Measurements from ENCODE around the gene LRRFIP1.

DNA sequence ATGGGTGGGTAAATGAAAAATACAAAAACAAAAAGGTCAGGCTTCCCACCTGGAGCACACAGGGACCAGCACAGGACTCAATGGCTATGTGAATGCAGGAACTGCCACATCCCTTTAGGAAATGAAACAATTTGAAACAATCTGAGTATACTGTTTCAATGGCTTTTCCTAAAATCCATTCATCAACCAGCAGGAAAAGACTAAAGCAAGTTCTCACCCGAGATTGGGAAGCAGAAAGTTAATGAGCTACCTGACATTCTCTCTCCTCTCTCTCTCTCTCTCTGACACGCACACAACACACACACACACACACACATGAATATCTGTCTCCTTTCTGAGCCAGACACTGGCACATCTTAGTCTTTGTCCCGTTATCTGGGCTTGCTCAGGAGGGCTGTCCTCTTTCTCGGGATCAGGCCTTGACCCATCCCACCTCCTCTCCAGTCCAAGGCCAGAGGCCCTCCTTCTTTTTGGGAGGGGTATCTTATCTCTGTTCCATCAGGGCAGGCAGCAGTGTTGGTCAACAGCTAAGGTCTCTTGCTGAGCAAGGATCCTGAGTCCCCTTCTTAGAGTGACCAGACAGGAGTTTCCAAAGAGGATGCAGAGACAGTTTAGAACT, 11.6 kb upstream of the LRRFIP1 start:
- no peak for TF ChIP-seq POLR2A (IDR thresholded peaks at IDR 0.05; ENCODE audit: low read length)
- no peak for TF ChIP-seq GATA1 (IDR thresholded peaks at IDR 0.05; ENCODE audit: low read depth, low read length)
